Stimulated activated naive CD8-positive, alpha-beta T cell treated with anti-CD3 and anti-CD28 coated beads, Interleukin-15, Interleukin-2, amounts not matched to agents 100 ng/mL and 50 ng/mL, for 24 hours (primary cell): ENCODE measurements around the gene DENND6A.

Source experiments
- H3K27ac Mint-ChIP-seq: one replicate; pipeline ENCODE4 v1.8.0; 2021; ENCODE audit warnings: mild to moderate bottlenecking, mixed read lengths
- H3K27me3 Mint-ChIP-seq: one replicate; pipeline ENCODE4 v1.8.0; 2021; ENCODE audit warnings: mixed read lengths
- H3K36me3 Mint-ChIP-seq: one replicate; pipeline ENCODE4 v1.8.0; 2021; ENCODE audit warnings: low read depth, mixed read lengths
- H3K4me1 Mint-ChIP-seq: one replicate; pipeline ENCODE4 v1.8.0; 2021; ENCODE audit warnings: low read depth, mixed read lengths
- H3K4me3 Mint-ChIP-seq: one replicate; pipeline ENCODE4 v1.8.0; 2021; ENCODE audit warnings: mild to moderate bottlenecking, mixed read lengths
- H3K9me3 Mint-ChIP-seq: one replicate; pipeline ENCODE4 v1.8.0; 2021; ENCODE audit warnings: mixed read lengths

The DENND6A gene

GRCh38 chr3:57692396-57693147, at the start of gene DENND6A:
Gene DENND6A, minus strand, starts transcription at chr3:57693077. Its CDS starts 59 bp downstream, at chr3:57693018.
- Mint-ChIP-seq H3K9me3 (no peaks in the 10 kb centered on the region), H3K27ac (peak within 1 kb of the TSS; percentile 95), H3K27me3 (no peaks in the 10 kb centered on the region), H3K4me1 (peaks cover 37% of the 10 kb centered on the region), H3K4me3 (peak within 1 kb of the TSS; percentile 92), H3K36me3 (peaks cover 10% of the 10 kb centered on the region)

GRCh38 chr3:57740027-57740426, 47.1 kb upstream of the DENND6A start:
- Mint-ChIP-seq H3K27ac (no peak overlapping the region), H3K36me3 (no peaks in the 10 kb centered on the region), H3K4me1 (no peaks in the 10 kb centered on the region), H3K4me3 (no peak overlapping the region), H3K9me3 (no peaks in the 10 kb centered on the region), H3K27me3 (no peaks in the 10 kb centered on the region)

GRCh38 chr3:57738391-57738790, 45.5 kb upstream of the DENND6A start:
- Mint-ChIP-seq H3K4me1 (no peaks in the 10 kb centered on the region), H3K4me3 (no peak overlapping the region), H3K9me3 (no peaks in the 10 kb centered on the region), H3K27me3 (no peaks in the 10 kb centered on the region), H3K27ac (no peak overlapping the region), H3K36me3 (no peaks in the 10 kb centered on the region)

GRCh38 chr3:57737840-57738239, 45.0 kb upstream of the DENND6A start:
- Mint-ChIP-seq H3K27me3 (no peaks in the 10 kb centered on the region), H3K4me3 (no peak overlapping the region), H3K9me3 (no peaks in the 10 kb centered on the region), H3K36me3 (no peaks in the 10 kb centered on the region), H3K27ac (no peak overlapping the region), H3K4me1 (no peaks in the 10 kb centered on the region)

- no peak overlapping the region for H3K4me3 Mint-ChIP-seq
- H3K27ac Mint-ChIP-seq: no peak overlapping the region
- H3K27me3 Mint-ChIP-seq: no peaks in the 10 kb centered on the region
- no peaks in the 10 kb centered on the region for H3K4me1 Mint-ChIP-seq
- H3K9me3 Mint-ChIP-seq: no peaks in the 10 kb centered on the region
- no peaks in the 10 kb centered on the region for H3K36me3 Mint-ChIP-seq
These were observed 42.5 kb upstream of the DENND6A start for GRCh38 chr3:57735405-57735804.

GRCh38 chr3:57733790-57734189, 40.9 kb upstream of the DENND6A start:
- H3K4me1 Mint-ChIP-seq: no peaks in the 10 kb centered on the region
- no peak overlapping the region for H3K4me3 Mint-ChIP-seq
- no peaks in the 10 kb centered on the region for H3K9me3 Mint-ChIP-seq
- no peak overlapping the region for H3K27ac Mint-ChIP-seq
- no peaks in the 10 kb centered on the region for H3K36me3 Mint-ChIP-seq
- no peaks in the 10 kb centered on the region for H3K27me3 Mint-ChIP-seq

GRCh38 chr3:57731311-57731710, 38.4 kb upstream of the DENND6A start:
- no peak overlapping the region for H3K4me3 Mint-ChIP-seq
- H3K27ac Mint-ChIP-seq: no peak overlapping the region
- no peaks in the 10 kb centered on the region for H3K9me3 Mint-ChIP-seq
- no peaks in the 10 kb centered on the region for H3K4me1 Mint-ChIP-seq
- no peaks in the 10 kb centered on the region for H3K36me3 Mint-ChIP-seq
- no peaks in the 10 kb centered on the region for H3K27me3 Mint-ChIP-seq

- no peak overlapping the region for H3K27ac Mint-ChIP-seq
- H3K9me3 Mint-ChIP-seq: no peaks in the 10 kb centered on the region
- H3K4me3 Mint-ChIP-seq: no peak overlapping the region
- no peaks in the 10 kb centered on the region for H3K4me1 Mint-ChIP-seq
- no peaks in the 10 kb centered on the region for H3K36me3 Mint-ChIP-seq
- H3K27me3 Mint-ChIP-seq: no peaks in the 10 kb centered on the region
These were observed 37.8 kb upstream of the DENND6A start for GRCh38 chr3:57730682-57731081.

- Mint-ChIP-seq H3K27ac (no peak overlapping the region), H3K9me3 (no peaks in the 10 kb centered on the region)
These were observed 36.6 kb upstream of the DENND6A start for GRCh38 chr3:57729334-57730045.

GRCh38 chr3:57727106-57727505, 34.2 kb upstream of the DENND6A start:
- Mint-ChIP-seq H3K4me3 (no peak overlapping the region), H3K9me3 (no peaks in the 10 kb centered on the region), H3K36me3 (no peaks in the 10 kb centered on the region), H3K27me3 (peaks cover under 1% of the 10 kb centered on the region), H3K27ac (no peak overlapping the region), H3K4me1 (no peaks in the 10 kb centered on the region)

More at GRCh38 chr3:57729334-57730045, 36.6 kb upstream of the DENND6A start:
- Mint-ChIP-seq H3K27me3 (no peaks in the 10 kb centered on the region), H3K4me1 (no peaks in the 10 kb centered on the region), H3K36me3 (no peaks in the 10 kb centered on the region), H3K4me3 (no peak overlapping the region)

GRCh38 chr3:57726397-57726796, 33.5 kb upstream of the DENND6A start:
- Mint-ChIP-seq H3K27me3 (peaks cover 4% of the 10 kb centered on the region), H3K4me1 (no peaks in the 10 kb centered on the region), H3K4me3 (no peak overlapping the region), H3K36me3 (no peaks in the 10 kb centered on the region), H3K27ac (no peak overlapping the region), H3K9me3 (no peaks in the 10 kb centered on the region)

- no peaks in the 10 kb centered on the region for H3K9me3 Mint-ChIP-seq
These were observed 25.2 kb upstream of the DENND6A start for GRCh38 chr3:57718118-57718517.

GRCh38 chr3:57717205-57717868, 24.5 kb upstream of the DENND6A start:
- Mint-ChIP-seq H3K27me3 (peaks cover 4% of the 10 kb centered on the region), H3K9me3 (no peaks in the 10 kb centered on the region), H3K27ac (no peak overlapping the region), H3K4me1 (no peaks in the 10 kb centered on the region), H3K4me3 (no peak overlapping the region), H3K36me3 (no peaks in the 10 kb centered on the region)

More at GRCh38 chr3:57718118-57718517, 25.2 kb upstream of the DENND6A start:
- Mint-ChIP-seq H3K27ac (no peak overlapping the region), H3K4me1 (no peaks in the 10 kb centered on the region), H3K27me3 (peaks cover 4% of the 10 kb centered on the region), H3K36me3 (no peaks in the 10 kb centered on the region), H3K4me3 (no peak overlapping the region)

- no peaks in the 10 kb centered on the region for H3K4me1 Mint-ChIP-seq
- H3K27me3 Mint-ChIP-seq: no peaks in the 10 kb centered on the region
- no peak overlapping the region for H3K4me3 Mint-ChIP-seq
- H3K36me3 Mint-ChIP-seq: no peaks in the 10 kb centered on the region
- H3K9me3 Mint-ChIP-seq: no peaks in the 10 kb centered on the region
- no peak overlapping the region for H3K27ac Mint-ChIP-seq
These were observed 22.8 kb upstream of the DENND6A start for GRCh38 chr3:57715686-57716085.

- H3K27ac Mint-ChIP-seq: no peak overlapping the region
- H3K9me3 Mint-ChIP-seq: no peaks in the 10 kb centered on the region
- H3K4me3 Mint-ChIP-seq: no peak overlapping the region
- no peaks in the 10 kb centered on the region for H3K4me1 Mint-ChIP-seq
- no peaks in the 10 kb centered on the region for H3K27me3 Mint-ChIP-seq
- no peaks in the 10 kb centered on the region for H3K36me3 Mint-ChIP-seq
These were observed 16.7 kb upstream of the DENND6A start for GRCh38 chr3:57709559-57709958.
